ENCODE results near the gene MAP3K15.

The MAP3K15 gene

GRCh38 chrX:19541931-19542330, 26.6 kb upstream of the MAP3K15 start:
- no peak for TF ChIP-seq CTCF (IDR thresholded peaks at IDR 0.05; ENCODE audit: low read depth, low read length)
- DNase-seq (ENCODE audit: low read depth in 2 of 2), result no peak
- no peak overlapping the region for H3K4me3 ChIP-seq (replicated peaks in 1 of 2; ENCODE audit: low read depth in 2 of 2, low read length in 2 of 2)

- no peak for TF ChIP-seq CTCF (IDR thresholded peaks at IDR 0.05; ENCODE audit: low read depth, low read length)
- H3K4me3 ChIP-seq (replicated peaks in 1 of 2; ENCODE audit: low read depth in 2 of 2, low read length in 2 of 2), result no peak overlapping the region
- DNase-seq (ENCODE audit: low read depth in 2 of 2), result no peak
Observed at GRCh38 chrX:19541196-19541595, 25.9 kb upstream of the MAP3K15 start.

- H3K4me3 ChIP-seq (replicated peaks in 1 of 2; ENCODE audit: low read depth in 2 of 2, low read length in 2 of 2), result no peak overlapping the region
- TF ChIP-seq CTCF (IDR thresholded peaks at IDR 0.05; ENCODE audit: low read depth, low read length), result no peak
- DNase-seq (ENCODE audit: low read depth in 2 of 2), result no peak
Observed at GRCh38 chrX:19540076-19540475, 24.8 kb upstream of the MAP3K15 start.

GRCh38 chrX:19539665-19540064, 24.4 kb upstream of the MAP3K15 start:
- no peak for DNase-seq (ENCODE audit: low read depth in 2 of 2)
- TF ChIP-seq CTCF (IDR thresholded peaks at IDR 0.05; ENCODE audit: low read depth, low read length), result no peak
- no peak overlapping the region for H3K4me3 ChIP-seq (replicated peaks in 1 of 2; ENCODE audit: low read depth in 2 of 2, low read length in 2 of 2)

GRCh38 chrX:19535476-19535875, 20.2 kb upstream of the MAP3K15 start:
- TF ChIP-seq CTCF (IDR thresholded peaks at IDR 0.05; ENCODE audit: low read depth, low read length), result peak; percentile 27
- DNase-seq (ENCODE audit: low read depth in 2 of 2), result peak; percentile 37 to 47

GRCh38 chrX:19532709-19533108, 17.4 kb upstream of the MAP3K15 start:
- TF ChIP-seq CTCF (IDR thresholded peaks at IDR 0.05; ENCODE audit: low read depth, low read length), result no peak
- no peak for DNase-seq (ENCODE audit: low read depth in 2 of 2)
- no peak overlapping the region for H3K4me3 ChIP-seq (replicated peaks in 1 of 2; ENCODE audit: low read depth in 2 of 2, low read length in 2 of 2)

More at GRCh38 chrX:19535476-19535875, 20.2 kb upstream of the MAP3K15 start:
- no peak overlapping the region for H3K4me3 ChIP-seq (replicated peaks in 1 of 2; ENCODE audit: low read depth in 2 of 2, low read length in 2 of 2)

GRCh38 chrX:19517965-19518364, 2.7 kb upstream of the MAP3K15 start:
- no peak for DNase-seq (ENCODE audit: low read depth in 2 of 2)
- TF ChIP-seq CTCF (IDR thresholded peaks at IDR 0.05; ENCODE audit: low read depth, low read length), result no peak
- no peak overlapping the region for H3K4me3 ChIP-seq (replicated peaks in 1 of 2; ENCODE audit: low read depth in 2 of 2, low read length in 2 of 2)
